ENCODE data around the gene TPM3. TPM values are rescaled to one million over a fixed set of nuclear protein-coding genes. Genes with fewer than 3 reads are reported as not detected.

The TPM3 gene
- total RNA-seq: 161 TPM
- long read RNA-seq, transcript TPM3-206 (8 exons, 2,108 nt): minor isoform, 15 of 159 reads
- long read RNA-seq, transcript TPM3-210 (10 exons, 1,523 nt): major isoform, 47 of 159 reads
- long read RNA-seq, transcript TPM3-212 (8 exons, 3,131 nt): minor isoform, 45 of 159 reads
- long read RNA-seq, partial matches to known transcripts: 5 of 159 reads
- long read RNA-seq, other reads (novel, unspliced or antisense): 44 of 159 reads

- Histone ChIP-seq H3K27ac (replicated peaks) (no peak within 1 kb of the TSS), H3K27me3 (ENCODE audit: low read depth) (no peaks in the 10 kb centered on the region), H3K4me1 (peaks cover 6% of the 10 kb centered on the region), H3K36me3 (no peaks in the 10 kb centered on the region), H3K4me3 (no peak within 1 kb of the TSS), H3K9me3 (replicated peaks) (no peaks in the 10 kb centered on the region)
- TF ChIP-seq CTCF (IDR thresholded peaks at IDR 0.05; ENCODE audit: borderline replicate concordance): no peak
- intact Hi-C loops (cut with micrococcal nuclease): no loop called here
- DNase-seq: no peak
These were observed at the start of gene TPM3 for GRCh38 chr1:154191990-154192461. Gene TPM3, minus strand, starts transcription at chr1:154192100. Its CDS starts 82 bp downstream, at chr1:154192018.

GRCh38 chr1:154240294-154240833 lies 48.5 kb upstream of the TPM3 start:
- intact Hi-C loops (cut with micrococcal nuclease): no loop called here
- no peaks in the 10 kb centered on the region for H3K9me3 ChIP-seq (replicated peaks)
- H3K4me3 ChIP-seq: no peak overlapping the region
- no peak for TF ChIP-seq CTCF (IDR thresholded peaks at IDR 0.05; ENCODE audit: borderline replicate concordance)
- no peak overlapping the region for H3K27ac ChIP-seq (replicated peaks)
- DNase-seq: no peak
- no peaks in the 10 kb centered on the region for H3K27me3 ChIP-seq (ENCODE audit: low read depth)
- peaks cover 10% of the 10 kb centered on the region for H3K4me1 ChIP-seq
- peaks cover 99% of the 10 kb centered on the region for H3K36me3 ChIP-seq

GRCh38 chr1:154239491-154239890 lies 47.6 kb upstream of the TPM3 start:
- H3K27ac ChIP-seq (replicated peaks): no peak overlapping the region
- no peaks in the 10 kb centered on the region for H3K9me3 ChIP-seq (replicated peaks)
- no peak overlapping the region for H3K4me3 ChIP-seq
- intact Hi-C loops (cut with micrococcal nuclease): no loop called here
- H3K4me1 ChIP-seq: peaks cover 10% of the 10 kb centered on the region
- TF ChIP-seq CTCF (IDR thresholded peaks at IDR 0.05; ENCODE audit: borderline replicate concordance): no peak
- H3K27me3 ChIP-seq (ENCODE audit: low read depth): no peaks in the 10 kb centered on the region
- DNase-seq: no peak
- H3K36me3 ChIP-seq: peaks cover 99% of the 10 kb centered on the region

- intact Hi-C loops (cut with micrococcal nuclease): no loop called here
- Histone ChIP-seq H3K4me3 (no peak overlapping the region), H3K4me1 (peaks cover 10% of the 10 kb centered on the region), H3K36me3 (peaks cover 99% of the 10 kb centered on the region), H3K27ac (replicated peaks) (no peak overlapping the region), H3K27me3 (ENCODE audit: low read depth) (no peaks in the 10 kb centered on the region), H3K9me3 (replicated peaks) (no peaks in the 10 kb centered on the region)
- DNase-seq: no peak
- TF ChIP-seq CTCF (IDR thresholded peaks at IDR 0.05; ENCODE audit: borderline replicate concordance): no peak
These were observed 46.1 kb upstream of the TPM3 start for GRCh38 chr1:154237880-154238506.

- Histone ChIP-seq H3K4me1 (peaks cover 10% of the 10 kb centered on the region), H3K9me3 (replicated peaks) (no peaks in the 10 kb centered on the region), H3K36me3 (peaks cover 97% of the 10 kb centered on the region), H3K4me3 (no peak overlapping the region), H3K27me3 (ENCODE audit: low read depth) (no peaks in the 10 kb centered on the region), H3K27ac (replicated peaks) (no peak overlapping the region)
- TF ChIP-seq CTCF (IDR thresholded peaks at IDR 0.05; ENCODE audit: borderline replicate concordance): no peak
- no peak for DNase-seq
- intact Hi-C loops (cut with micrococcal nuclease): no loop called here
These were observed 45.5 kb upstream of the TPM3 start for GRCh38 chr1:154237435-154237834.
